GM04504 (cell line): ENCODE data around the gene KICS2.
"Not testable (repeated sequence)": the region's sequence is repeated elsewhere in the genome, so short reads cannot be mapped to it uniquely, and the experiment has no call there.

Experiments used
- DNase-seq: peaks from one replicate; pipeline ENCODE4 v3.0.0-alpha.2; 2012; ENCODE audit warnings: low read depth

Gene KICS2

GRCh38 chr12:64216239-64216638, 5.9 kb downstream of the KICS2 start:
- no peak for DNase-seq

- DNase-seq: no peak
These were observed 9.9 kb downstream of the KICS2 start for GRCh38 chr12:64212119-64212746.

GRCh38 chr12:64207453-64207852, 14.6 kb downstream of the KICS2 start:
- no peak for DNase-seq

GRCh38 chr12:64205542-64205941, 16.6 kb downstream of the KICS2 start:
- no peak for DNase-seq

- no peak for DNase-seq
These were observed 18.3 kb downstream of the KICS2 start for GRCh38 chr12:64203775-64204174.

GRCh38 chr12:64203036-64203435, 19.1 kb downstream of the KICS2 start:
- DNase-seq: no peak

GRCh38 chr12:64195841-64196240, 26.3 kb downstream of the KICS2 start:
- not testable (repeated sequence) for DNase-seq

- no peak for DNase-seq
These were observed 27.6 kb downstream of the KICS2 start for GRCh38 chr12:64194333-64195149.

GRCh38 chr12:64193931-64194330, 28.2 kb downstream of the KICS2 start:
- no peak for DNase-seq

GRCh38 chr12:64192644-64193444, 29.3 kb downstream of the KICS2 start:
- DNase-seq: no peak

- no peak for DNase-seq
These were observed 32.0 kb downstream of the KICS2 start for GRCh38 chr12:64190140-64190539.

- no peak for DNase-seq
These were observed 32.6 kb downstream of the KICS2 start for GRCh38 chr12:64189530-64189929.

- no peak for DNase-seq
These were observed 34.3 kb downstream of the KICS2 start for GRCh38 chr12:64187794-64188193.

GRCh38 chr12:64187370-64187769, 34.7 kb downstream of the KICS2 start:
- DNase-seq: no peak

- DNase-seq: no peak
These were observed 35.3 kb downstream of the KICS2 start for GRCh38 chr12:64186789-64187188.

GRCh38 chr12:64184216-64184615, 37.9 kb downstream of the KICS2 start:
- no peak for DNase-seq

GRCh38 chr12:64181430-64182291, 40.4 kb downstream of the KICS2 start:
- DNase-seq: peak; percentile 95

GRCh38 chr12:64180951-64181350, 41.1 kb downstream of the KICS2 start:
- DNase-seq: no peak

- DNase-seq: no peak
These were observed 44.0 kb downstream of the KICS2 start for GRCh38 chr12:64178122-64178521.

GRCh38 chr12:64177001-64177400, 45.1 kb downstream of the KICS2 start:
- no peak for DNase-seq

- DNase-seq: no peak
These were observed 46.7 kb downstream of the KICS2 start for GRCh38 chr12:64175254-64175945.
